A673 (cell line): ENCODE data around the gene HNRNPUL2.

ENCODE experiments used
- EZH2 ChIP-seq: fragments of 200-600 bp; sonication (generic); IDR thresholded peaks from 2 replicates; pipeline ENCODE4 v1.6.1; 2017; ENCODE audit warnings: borderline replicate concordance, low read depth, mild to moderate bottlenecking, mixed read lengths, antibody characterized with exemption, low read length; ENCODE audit not compliant: poor library complexity, severe bottlenecking
- TF ChIP-seq, protein P1 (sequence below): fragments of 300-800, 200-600 bp; sonication (generic); conservative IDR thresholded peaks from 2 replicates; pipeline ENCODE4 v1.5.1; 2017; ENCODE audit warnings: low read depth, mild to moderate bottlenecking, antibody characterized with exemption, low read length, moderate library complexity, mixed read lengths

GRCh38 chr11:62687508-62688396, 39.5 kb downstream of the HNRNPUL2 start:
- TF ChIP-seq, protein P1, sequence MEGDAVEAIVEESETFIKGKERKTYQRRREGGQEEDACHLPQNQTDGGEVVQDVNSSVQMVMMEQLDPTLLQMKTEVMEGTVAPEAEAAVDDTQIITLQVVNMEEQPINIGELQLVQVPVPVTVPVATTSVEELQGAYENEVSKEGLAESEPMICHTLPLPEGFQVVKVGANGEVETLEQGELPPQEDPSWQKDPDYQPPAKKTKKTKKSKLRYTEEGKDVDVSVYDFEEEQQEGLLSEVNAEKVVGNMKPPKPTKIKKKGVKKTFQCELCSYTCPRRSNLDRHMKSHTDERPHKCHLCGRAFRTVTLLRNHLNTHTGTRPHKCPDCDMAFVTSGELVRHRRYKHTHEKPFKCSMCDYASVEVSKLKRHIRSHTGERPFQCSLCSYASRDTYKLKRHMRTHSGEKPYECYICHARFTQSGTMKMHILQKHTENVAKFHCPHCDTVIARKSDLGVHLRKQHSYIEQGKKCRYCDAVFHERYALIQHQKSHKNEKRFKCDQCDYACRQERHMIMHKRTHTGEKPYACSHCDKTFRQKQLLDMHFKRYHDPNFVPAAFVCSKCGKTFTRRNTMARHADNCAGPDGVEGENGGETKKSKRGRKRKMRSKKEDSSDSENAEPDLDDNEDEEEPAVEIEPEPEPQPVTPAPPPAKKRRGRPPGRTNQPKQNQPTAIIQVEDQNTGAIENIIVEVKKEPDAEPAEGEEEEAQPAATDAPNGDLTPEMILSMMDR = no peak
- no peak for TF ChIP-seq EZH2
